HepG2 (cell line): Measurements from ENCODE around the gene CACNA1I. TPM values are rescaled to one million over a fixed set of nuclear protein-coding genes. Genes with fewer than 3 reads are reported as not detected.

Experiments
- ATAC-seq: fragments of 200-7000 bp; cut with Tn5 transposase; 3 replicates; pipeline ENCODE4 v1.9.1; 2020; ENCODE audit warnings: mild to moderate bottlenecking, moderate library complexity
- BruUV-seq: library from RNA; stranded (reverse); fragments of 400-500 nt; replicated peaks from 2 replicates; lab custom pipeline; 2021; lab: Mats Ljungman, UMichigan
- CTCF ChIA-PET: fragments of 300-600 bp; formaldehyde crosslinking; extraction: SDS; loops from one replicate; lab custom pipeline; 2021; ENCODE audit warnings: low total read pairs, inconsistent platforms, low intra/inter-chr PET ratio; lab: Yijun Ruan, JAX
- POLR2A ChIA-PET: fragments of 350-600 bp; sonication (Branson Sonifier 250); formaldehyde crosslinking; loops from one replicate; lab custom pipeline; 2020; ENCODE audit warnings: antibody characterized with exemption, inconsistent platforms; lab: Yijun Ruan, JAX
- DNase-seq: peaks from one replicate; pipeline ENCODE4 v3.0.0-alpha.2; 2015; ENCODE audit warnings: low spot score
- FAIRE-seq: peaks from 3 replicates; lab custom pipeline; 2011; peaks lifted over from hg19 to GRCh38; lab: Jason Lieb, UNC
- H2AFZ ChIP-seq: one replicate; pipeline ENCODE4 v1.6.1; 2011; ENCODE audit warnings: low read length, inconsistent platforms
- H3K27ac ChIP-seq: fragments of 300-600 bp; 3 replicates; pipeline ENCODE4 v1.8.0; 2011; ENCODE audit warnings: mixed run types, mild to moderate bottlenecking, mixed read lengths, low read length, inconsistent platforms; ENCODE audit not compliant: insufficient read depth; ENCODE audit errors: extremely low read length
- H3K27me3 ChIP-seq, 2 experiments: fragments of 200-600 bp in 1 of 2; 2 replicates in 1 of 2; 3 replicates in 1 of 2; pipeline versions ENCODE4 v1.6.0 to v1.8.0; 2011; ENCODE audit warnings: low read length in 2 of 2, mild to moderate bottlenecking in 2 of 2, moderate library complexity in 2 of 2, inconsistent platforms in 1 of 2; ENCODE audit not compliant: insufficient read depth in 2 of 2, control insufficient read depth in 1 of 2
- H3K36me3 ChIP-seq, 2 experiments: fragments of 200-600 bp in 1 of 2; replicated peaks in 1 of 2; 2 replicates in 1 of 2; 3 replicates in 1 of 2; pipeline versions ENCODE4 v1.5.1 to v1.8.0; 2011; ENCODE audit warnings: low read length in 2 of 2, inconsistent platforms in 1 of 2; ENCODE audit not compliant: insufficient read depth in 2 of 2, control insufficient read depth in 1 of 2
- H3K4me1 ChIP-seq: 2 replicates; pipeline ENCODE4 v1.5.1; 2012; ENCODE audit warnings: low read length, inconsistent platforms; ENCODE audit not compliant: insufficient read depth
- H3K4me2 ChIP-seq: 2 replicates; pipeline ENCODE4 v1.6.0; 2011; ENCODE audit warnings: low read depth, low read length, inconsistent platforms
- H3K4me3 ChIP-seq, 3 experiments: fragments of 200-600 bp in 1 of 3; sonication (generic), shearing (Covaris generic) in 1 of 3; replicated peaks in 1 of 3; 2 replicates each; pipeline ENCODE4 v1.5.1; 2011 to 2016; ENCODE audit warnings: low read length in 3 of 3, inconsistent platforms in 2 of 3, low read depth in 2 of 3, mild to moderate bottlenecking in 2 of 3, control low read depth in 1 of 3, mixed read lengths in 1 of 3; ENCODE audit not compliant: insufficient read depth in 1 of 3
- H3K79me2 ChIP-seq: one replicate; pipeline ENCODE4 v1.6.1; 2011; ENCODE audit warnings: low read length, inconsistent platforms; ENCODE audit not compliant: insufficient read depth
- H3K9ac ChIP-seq: 2 replicates; pipeline ENCODE4 v1.6.0; 2011; ENCODE audit warnings: mild to moderate bottlenecking, low read depth, low read length, inconsistent platforms; ENCODE audit not compliant: insufficient read depth
- H3K9me3 ChIP-seq: 2 replicates; pipeline ENCODE4 v1.5.1; 2012; ENCODE audit warnings: mild to moderate bottlenecking, low read length
- H4K20me1 ChIP-seq: 2 replicates; pipeline ENCODE4 v1.6.0; 2011; ENCODE audit warnings: inconsistent platforms, mild to moderate bottlenecking, low read length, moderate library complexity; ENCODE audit not compliant: insufficient read depth
- ATF1 ChIP-seq: IDR thresholded peaks from 2 replicates; pipeline ENCODE4 v1.6.1; 2016; ENCODE audit warnings: mild to moderate bottlenecking, control low read depth
- BCL3 ChIP-seq: sonication (generic); formaldehyde crosslinking; IDR thresholded peaks from 2 replicates; pipeline ENCODE4 v1.5.1; 2020; ENCODE audit warnings: mild to moderate bottlenecking, missing genetic modification reagents, moderate library complexity
- FOXM1 ChIP-seq: sonication (generic); formaldehyde crosslinking; IDR thresholded peaks from 2 replicates; pipeline ENCODE4 v1.5.0; 2020; ENCODE audit warnings: missing genetic modification reagents
- HBP1 ChIP-seq: IDR thresholded peaks from 2 replicates; pipeline ENCODE4 v1.6.1; 2016; ENCODE audit warnings: low read depth, control low read depth
- HOXA5 ChIP-seq: sonication (generic); formaldehyde crosslinking; IDR thresholded peaks from 2 replicates; pipeline ENCODE4 v1.4.0; 2020; ENCODE audit warnings: missing genetic modification reagents
- RAD21 ChIP-seq: fragments of 450-650 bp; formaldehyde crosslinking; IDR thresholded peaks from 2 replicates; pipeline ENCODE4 v1.5.0; 2020; ENCODE audit warnings: mild to moderate bottlenecking
- RELA ChIP-seq: sonication (generic); formaldehyde crosslinking; IDR thresholded peaks from 2 replicates; pipeline ENCODE4 v1.4.0; 2020; ENCODE audit warnings: missing genetic modification reagents
- RXRA ChIP-seq: sonication (generic); formaldehyde crosslinking; IDR thresholded peaks from 2 replicates; pipeline ENCODE4 v1.5.1; 2020; ENCODE audit warnings: missing genetic modification reagents
- ZMAT3 ChIP-seq: sonication (generic); formaldehyde crosslinking; conservative IDR thresholded peaks from 2 replicates; pipeline ENCODE4 v1.7.0; 2021; ENCODE audit warnings: missing genetic modification reagents
- ZNF235 ChIP-seq: sonication (generic); formaldehyde crosslinking; IDR thresholded peaks from 2 replicates; pipeline ENCODE4 v1.8.1; 2023; ENCODE audit warnings: mild to moderate bottlenecking, missing genetic modification reagents, borderline replicate concordance
- ZNF770 ChIP-seq: sonication (generic); formaldehyde crosslinking; IDR thresholded peaks from 2 replicates; pipeline ENCODE4 v1.5.0; 2020; ENCODE audit warnings: mild to moderate bottlenecking, missing genetic modification reagents
- WGBS: methylation state at CpG from one replicate; pipeline ENCODE4 v1.1.6; 2017; ENCODE audit warnings: low lambda C conversion rate; 5-methylcytosine and 5-hydroxymethylcytosine counted together
- in situ Hi-C: cut with HindIII; loops from 2 replicates; pipeline ENCODE4 v1.10.0; 2017; ENCODE audit warnings: low pct_unique_long_range_greater_than_20kb; ENCODE audit not compliant: extremely low pct_ligation_motif_present
- intact Hi-C: fragments of 100-400 bp; cut with micrococcal nuclease; formaldehyde crosslinking; loops from one replicate; pipeline ENCODE4 v1.10.0; 2022; ENCODE audit not compliant: unreplicated experiment
- polyA plus RNA-seq, 8 experiments: library from polyadenylated mRNA; depleted of rRNA in 3 of 8; stranded (reverse) in 7 of 8; unstranded in 1 of 8; fragments of >200 nt; fragmentation: Illumina TruSeq in 4 of 8; extraction: Trizol in 4 of 8; gene quantifications; 2 replicates each; pipeline versions ENCODE4 v1.2.1 to v1.2.3, GENCODE V29; 2011 to 2016; ENCODE audit warnings: low read depth in 4 of 8, missing spikeins in 1 of 8, mixed read lengths in 1 of 8; ENCODE audit not compliant: insufficient read depth in 1 of 8
- total RNA-seq, 5 experiments: library from RNA; depleted of rRNA; stranded (reverse); fragments of >200 nt; fragmentation: Illumina TruSeq; extraction: Trizol; gene quantifications; 2 replicates each; pipeline ENCODE4 v1.2.3, GENCODE V29; 2016; ENCODE audit warnings: low read depth in 1 of 5
- TF ChIP-seq, protein P1 (sequence below): sonication (generic); formaldehyde crosslinking; IDR thresholded peaks from 2 replicates; pipeline ENCODE4 v1.5.0; 2020; ENCODE audit warnings: mild to moderate bottlenecking, low read depth, missing genetic modification reagents, borderline replicate concordance
- TF ChIP-seq, protein P2 (sequence below): sonication (generic); formaldehyde crosslinking; IDR thresholded peaks from 2 replicates; pipeline ENCODE4 v1.8.1; 2023; ENCODE audit warnings: mild to moderate bottlenecking, moderate library complexity, missing genetic modification reagents

Gene CACNA1I
- total and polyA plus RNA-seq, 2 of the 13 experiments (the other 11 are each of a cell fraction or from before 2014, with no cell fraction given) = not detected

- 13% methylated on average over 37 of the region's 39 CpGs for WGBS
- DNase-seq = no peak
- intact Hi-C loops (no loop called here), in situ Hi-C loops (no loop called here)
- Histone ChIP-seq H3K4me2 (no peak overlapping the region), H3K9me3 (no peaks in the 10 kb centered on the region), H3K9ac (no peak overlapping the region), H3K4me3 (no peak overlapping the region), H3K27ac (no peak overlapping the region), H3K79me2 (no peaks in the 10 kb centered on the region), H3K36me3 (no peaks in the 10 kb centered on the region), H3K4me1 (no peaks in the 10 kb centered on the region), H3K27me3 (peaks cover 0 to 10% of the 10 kb centered on the region in 2 experiments; a peak in 2 of 5 replicates), H2AFZ (no peak overlapping the region), H4K20me1 (0 out of 2 replicates have a peak, but pooled peaks cover 13% of the 10 kb centered on the region)
- no peak for FAIRE-seq
- POLR2A ChIA-PET = no interaction called here
- no TSS peak for BruUV-seq
- CTCF ChIA-PET = no interaction called here
- ATAC-seq = peak; percentile 70
- TF ChIP-seq HOXA5 (CRISPR knock-in tag) (peak; percentile 99), ZNF770 (CRISPR knock-in tag) (no peak), FOXM1 (peak; percentile 70; the same call in 1 of the 2 replicates), ATF1 (CRISPR knock-in tag) (no peak), RELA (no peak), RXRA (no peak), RAD21 (CRISPR knock-in tag) (no peak), ZNF235 (CRISPR knock-in tag) (no peak), HBP1 (CRISPR knock-in tag) (peak; percentile 80; the same call in 1 of the 2 replicates), BCL3 (no peak), ZMAT3 (CRISPR knock-in tag) (peak; percentile 84; the same call in 1 of the 2 replicates)
- TF ChIP-seq, protein P1, sequence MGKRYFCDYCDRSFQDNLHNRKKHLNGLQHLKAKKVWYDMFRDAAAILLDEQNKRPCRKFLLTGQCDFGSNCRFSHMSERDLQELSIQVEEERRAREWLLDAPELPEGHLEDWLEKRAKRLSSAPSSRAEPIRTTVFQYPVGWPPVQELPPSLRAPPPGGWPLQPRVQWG (CRISPR knock-in tag) = no peak
- TF ChIP-seq, protein P2, sequence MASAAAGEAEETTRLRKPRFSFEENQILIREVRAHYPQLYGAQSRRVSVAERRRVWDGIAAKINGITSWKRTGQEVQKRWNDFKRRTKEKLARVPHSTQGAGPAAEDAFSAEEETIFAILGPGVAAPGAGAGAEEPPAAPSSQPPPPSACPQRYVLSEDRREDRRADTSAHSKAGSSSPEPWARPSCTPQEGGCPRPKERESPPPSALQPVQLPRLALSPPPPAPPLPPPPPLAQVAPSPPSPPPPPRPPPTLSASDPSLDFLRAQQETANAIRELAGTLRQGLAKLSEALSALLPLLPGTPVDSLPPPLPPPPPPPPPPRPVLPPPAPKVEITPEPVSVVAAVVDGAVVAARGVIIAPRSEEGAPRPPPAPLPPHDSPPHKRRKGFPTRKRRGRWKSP (CRISPR knock-in tag) = 0 out of 2 replicates have a peak, but pooled peaks have one; percentile 63
Observed at GRCh38 chr22:39545386-39546365, 24.9 kb upstream of the CACNA1I start.
